WERI-Rb-1 (cell line): ENCODE measurements around the gene PCDHGB5.

Source experiments
- DNase-seq: peaks from one replicate; pipeline ENCODE4 v3.0.0-alpha.2; 2020
- H3K27ac ChIP-seq: fragments of 250-450 bp; sonication (Bioruptor Pico); 2 replicates; pipeline ENCODE4 v1.5.1; 2020; ENCODE audit warnings: mild to moderate bottlenecking, moderate library complexity
- H3K27me3 ChIP-seq: fragments of 250-450 bp; sonication (Bioruptor Pico); 2 replicates; pipeline ENCODE4 v1.5.1; 2021; ENCODE audit warnings: mild to moderate bottlenecking, low read depth, moderate library complexity; ENCODE audit not compliant: insufficient read depth, severe bottlenecking
- H3K36me3 ChIP-seq: fragments of 250-450 bp; sonication (Bioruptor Pico); 2 replicates; pipeline ENCODE4 v1.5.1; 2020; ENCODE audit warnings: mild to moderate bottlenecking, moderate library complexity
- H3K4me3 ChIP-seq: 2 replicates; pipeline ENCODE4 v1.5.1; 2011; ENCODE audit warnings: low read depth, mild to moderate bottlenecking, control low read depth, low read length
- H3K9me3 ChIP-seq: fragments of 250-450 bp; sonication (Bioruptor Pico); 2 replicates; pipeline ENCODE4 v1.5.1; 2021; ENCODE audit warnings: mild to moderate bottlenecking, moderate library complexity; ENCODE audit not compliant: severe bottlenecking
- CTCF ChIP-seq: IDR thresholded peaks from 2 replicates; pipeline ENCODE4 v1.5.1; 2011; ENCODE audit warnings: low read depth, mild to moderate bottlenecking, control low read depth, inconsistent platforms, low read length

Gene PCDHGB5

GRCh38 chr5:141366016-141366896 lies 31.5 kb upstream of the PCDHGB5 start:
- H3K4me3 ChIP-seq, result no peak overlapping the region
- H3K27me3 ChIP-seq, result no peaks in the 10 kb centered on the region
- no peak for DNase-seq
- H3K36me3 ChIP-seq, result no peaks in the 10 kb centered on the region
- H3K9me3 ChIP-seq, result peaks cover 23% of the 10 kb centered on the region
- no peak overlapping the region for H3K27ac ChIP-seq
- TF ChIP-seq CTCF, result no peak

DNA sequence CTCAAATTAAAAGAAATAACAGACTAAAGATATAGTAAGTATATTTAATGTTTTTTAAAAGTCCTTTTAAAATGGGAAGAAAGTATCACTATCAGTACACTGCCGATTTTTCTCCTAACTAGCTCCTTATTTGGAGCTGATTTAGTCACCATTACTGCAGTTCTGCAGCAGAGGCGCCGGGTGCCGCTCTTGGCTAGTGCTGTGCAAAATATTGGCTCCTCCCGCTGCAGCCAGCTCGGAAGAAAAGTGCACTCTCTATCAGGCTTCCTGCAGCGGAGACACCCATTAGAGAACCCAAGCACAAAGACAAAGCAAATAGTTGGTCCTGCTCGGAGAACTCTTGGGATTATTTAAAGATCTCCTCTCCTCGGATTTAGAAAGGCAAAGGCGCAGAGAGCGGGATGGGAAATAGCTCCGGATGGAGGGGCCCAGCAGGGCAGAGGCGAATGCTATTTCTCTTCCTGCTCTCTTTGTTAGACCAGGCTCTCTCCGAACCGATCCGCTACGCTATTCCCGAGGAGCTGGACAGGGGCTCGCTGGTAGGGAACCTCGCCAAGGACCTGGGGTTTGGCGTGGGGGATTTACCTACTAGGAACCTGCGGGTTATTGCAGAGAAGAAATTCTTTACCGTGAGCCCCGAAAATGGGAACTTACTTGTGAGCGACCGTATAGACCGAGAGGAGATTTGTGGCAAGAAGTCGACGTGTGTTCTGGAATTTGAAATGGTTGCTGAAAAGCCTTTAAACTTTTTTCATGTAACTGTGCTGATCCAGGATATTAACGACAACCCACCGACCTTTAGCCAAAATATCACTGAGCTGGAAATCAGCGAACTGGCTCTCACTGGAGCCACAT lies 27.5 kb upstream of the PCDHGB5 start, which contains the start of gene PCDHGB3:
TSS of gene PCDHGB3 (plus strand) at position 249 of the 855 bp plus-strand sequence. CDS start at position 402, 153 bp downstream.
- Histone ChIP-seq H3K27me3 (no peaks in the 10 kb centered on the region), H3K27ac (no peak within 1 kb of the TSS), H3K9me3 (peaks cover 28% of the 10 kb centered on the region), H3K36me3 (no peaks in the 10 kb centered on the region), H3K4me3 (no peak within 1 kb of the TSS)
- TF ChIP-seq CTCF, result no peak
- no peak for DNase-seq

DNA sequence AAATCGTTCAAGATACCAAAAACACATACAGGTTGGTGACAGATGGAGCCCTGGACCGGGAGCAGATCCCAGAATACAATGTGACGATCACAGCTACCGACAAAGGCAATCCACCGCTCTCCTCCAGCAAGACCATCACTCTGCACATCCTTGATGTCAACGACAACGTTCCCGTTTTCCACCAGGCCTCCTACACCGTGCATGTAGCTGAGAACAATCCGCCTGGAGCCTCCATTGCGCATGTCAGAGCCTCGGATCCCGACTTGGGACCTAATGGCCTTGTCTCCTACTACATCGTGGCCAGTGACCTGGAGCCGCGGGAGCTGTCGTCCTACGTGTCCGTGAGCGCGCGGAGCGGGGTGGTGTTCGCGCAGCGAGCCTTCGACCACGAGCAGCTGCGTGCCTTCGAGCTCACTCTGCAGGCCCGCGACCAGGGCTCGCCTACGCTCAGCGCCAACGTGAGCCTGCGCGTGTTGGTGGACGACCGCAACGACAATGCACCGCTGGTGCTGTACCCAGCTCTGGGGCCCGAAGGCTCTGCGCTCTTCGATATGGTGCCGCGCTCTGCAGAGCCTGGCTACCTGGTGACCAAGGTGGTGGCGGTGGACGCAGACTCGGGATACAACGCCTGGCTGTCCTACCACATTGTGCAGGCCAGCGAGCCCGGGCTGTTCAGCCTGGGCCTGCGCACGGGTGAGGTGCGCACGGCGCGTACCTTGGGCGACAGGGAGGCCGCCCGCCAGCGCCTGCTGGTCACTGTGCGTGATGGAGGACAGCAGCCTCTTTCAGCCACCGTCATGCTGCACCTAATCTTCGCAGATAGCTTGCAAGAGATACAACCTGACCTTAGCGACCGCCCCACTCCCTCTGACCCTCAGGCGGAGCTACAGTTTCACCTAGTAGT lies 25.9 kb upstream of the PCDHGB5 start:
- no peaks in the 10 kb centered on the region for H3K36me3 ChIP-seq
- H3K27ac ChIP-seq, result no peak overlapping the region
- no peak for DNase-seq
- peaks cover 30% of the 10 kb centered on the region for H3K9me3 ChIP-seq
- TF ChIP-seq CTCF, result no peak
- no peak overlapping the region for H3K4me3 ChIP-seq
- no peaks in the 10 kb centered on the region for H3K27me3 ChIP-seq

DNA sequence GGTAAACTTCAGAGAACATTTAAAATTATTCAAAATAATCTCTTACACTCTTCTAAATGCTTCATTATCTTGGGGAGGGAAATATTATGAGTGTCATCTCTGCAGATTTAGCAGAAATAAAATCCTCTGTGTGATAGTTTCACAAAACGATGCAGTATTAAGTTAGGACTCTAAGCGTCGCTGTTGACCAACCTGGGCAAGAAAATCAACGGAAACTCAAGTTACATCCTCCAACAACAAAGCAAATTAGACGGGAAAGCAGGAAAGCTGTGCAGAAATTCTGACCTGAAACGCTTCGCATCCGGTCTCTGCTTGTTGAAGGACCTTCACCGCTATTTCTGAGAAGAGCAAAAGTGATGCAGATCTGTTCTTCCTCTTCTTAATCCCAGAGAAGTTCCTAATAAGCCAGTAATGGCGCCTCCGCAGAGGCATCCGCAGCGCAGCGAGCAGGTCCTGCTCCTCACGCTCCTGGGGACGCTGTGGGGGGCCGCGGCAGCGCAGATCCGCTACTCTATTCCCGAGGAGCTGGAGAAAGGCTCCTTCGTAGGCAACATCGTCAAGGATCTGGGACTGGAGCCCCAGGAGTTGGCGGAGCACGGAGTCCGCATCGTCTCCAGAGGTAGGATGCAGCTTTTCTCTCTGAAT lies 24.0 kb upstream of the PCDHGB5 start, which contains the start of gene PCDHGA6:
TSS of gene PCDHGA6 (plus strand) at position 219 of the 645 bp plus-strand sequence. CDS start at position 412, 193 bp downstream.
- Histone ChIP-seq H3K9me3 (peaks cover 30% of the 10 kb centered on the region), H3K27me3 (no peaks in the 10 kb centered on the region), H3K36me3 (no peaks in the 10 kb centered on the region)

More for the DNA sequence above, 24.0 kb upstream of the PCDHGB5 start, which contains the start of gene PCDHGA6:
- DNase-seq, result no peak
- TF ChIP-seq CTCF, result no peak
- Histone ChIP-seq H3K27ac (no peak within 1 kb of the TSS), H3K4me3 (no peak within 1 kb of the TSS)
